ENCODE results near the gene TRPV2. TPM values are rescaled to one million over a fixed set of nuclear protein-coding genes. Genes with fewer than 3 reads are reported as not detected.

Gene TRPV2
- total RNA-seq, 2 experiments from 2014 or later, result 4.9 to 10.5 TPM

GRCh38 chr17:16407911-16408588, 7.3 kb upstream of the TRPV2 start:
- no peak for TF ChIP-seq EZH2phosphoT487 (IDR thresholded peaks at IDR 0.05; ENCODE audit: borderline replicate concordance, low read depth, low read length)
- TF ChIP-seq CTCF (conservative IDR thresholded peaks at IDR 0.05; ENCODE audit: low read length), result no peak
- ChIA-PET POLR2A (interaction anchor here (1.0 kb wide), 1 partner anchor 31 kb away, joined by 3 read pairs; no protein-coding TSS in a partner anchor), CTCF (ENCODE audit: unreplicated experiment) (no interaction called here)
- Histone ChIP-seq H3K9me3 (ENCODE audit: low read length) (no peaks in the 10 kb centered on the region), H3K79me2 (ENCODE audit: insufficient read depth, low read depth, low read length) (no peaks in the 10 kb centered on the region), H4K20me1 (ENCODE audit: insufficient read depth, low read length) (no peaks in the 10 kb centered on the region), H3K36me3 (ENCODE audit: insufficient read depth, low read length) (no peaks in the 10 kb centered on the region), H3K4me3 (ENCODE audit: low read depth, low read length, poor library complexity, severe bottlenecking) (peak overlapping the region; percentile 4), H3K9me2 (ENCODE audit: insufficient read depth, low read length) (no peaks in the 10 kb centered on the region), H2AFZ (ENCODE audit: low read length) (peak overlapping the region; percentile 75), H3K27ac (ENCODE audit: low read depth, low read length, poor library complexity, severe bottlenecking) (peak overlapping the region; percentile 39), H3K4me1 (ENCODE audit: insufficient read depth, low read length, poor library complexity, severe bottlenecking) (peaks cover 26% of the 10 kb centered on the region), H3K4me2 (ENCODE audit: low read length) (peak overlapping the region; percentile 46)
- peak; percentile 70 for DNase-seq (ENCODE audit: low spot score)
- BruUV-seq (replicated peaks), result no TSS peak
- intact Hi-C loops (cut with micrococcal nuclease; ENCODE audit: unreplicated experiment), result no loop called here

DNA sequence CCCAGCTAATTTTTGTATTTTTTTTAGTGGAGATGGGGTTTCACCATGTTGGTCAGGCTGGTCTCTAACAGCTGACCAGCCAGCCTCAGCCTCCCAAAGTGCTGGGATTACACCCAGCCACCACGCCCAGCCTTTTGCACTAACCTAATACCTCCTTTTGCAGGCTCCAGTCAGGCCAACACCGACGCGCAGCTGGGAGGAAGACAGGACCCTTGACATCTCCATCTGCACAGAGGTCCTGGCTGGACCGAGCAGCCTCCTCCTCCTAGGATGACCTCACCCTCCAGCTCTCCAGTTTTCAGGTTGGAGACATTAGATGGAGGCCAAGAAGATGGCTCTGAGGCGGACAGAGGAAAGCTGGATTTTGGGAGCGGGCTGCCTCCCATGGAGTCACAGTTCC, 2.0 kb downstream of the TRPV2 start:
- intact Hi-C loops (cut with micrococcal nuclease; ENCODE audit: unreplicated experiment), result no loop called here
- Histone ChIP-seq H3K4me2 (ENCODE audit: low read length) (no peak overlapping the region), H3K79me2 (ENCODE audit: insufficient read depth, low read depth, low read length) (no peaks in the 10 kb centered on the region), H3K36me3 (ENCODE audit: insufficient read depth, low read length) (peaks cover 7% of the 10 kb centered on the region; the same call in 1 of the 2 replicates), H3K27ac (ENCODE audit: low read depth, low read length, poor library complexity, severe bottlenecking) (no peak overlapping the region), H3K9me2 (ENCODE audit: insufficient read depth, low read length) (no peaks in the 10 kb centered on the region), H3K4me3 (ENCODE audit: low read depth, low read length, poor library complexity, severe bottlenecking) (no peak overlapping the region), H2AFZ (ENCODE audit: low read length) (no peak overlapping the region), H4K20me1 (ENCODE audit: insufficient read depth, low read length) (no peaks in the 10 kb centered on the region), H3K4me1 (ENCODE audit: insufficient read depth, low read length, poor library complexity, severe bottlenecking) (peaks cover 34% of the 10 kb centered on the region), H3K9me3 (ENCODE audit: low read length) (no peaks in the 10 kb centered on the region)
- DNase-seq (ENCODE audit: low spot score), result no peak
- POLR2A ChIA-PET, result no interaction called here
- no TSS peak for BruUV-seq (replicated peaks)
- TF ChIP-seq CTCF (conservative IDR thresholded peaks at IDR 0.05; ENCODE audit: low read length), result no peak
- no peak for TF ChIP-seq EZH2phosphoT487 (IDR thresholded peaks at IDR 0.05; ENCODE audit: borderline replicate concordance, low read depth, low read length)
- CTCF ChIA-PET (ENCODE audit: unreplicated experiment), result interaction anchor here (0.5 to 1.0 kb wide), 2 partner anchors 10 to 19 kb away, joined by 3 to 4 read pairs; no protein-coding TSS in a partner anchor

All from OCI-LY7 (cell line).